NCI-H2029 treated with DMSO at 0.1 percent for 48 hours (cell line): ENCODE data around the gene ZNF664.
"Not testable (repeated sequence)": the region's sequence is repeated elsewhere in the genome, so short reads cannot be mapped to it uniquely, and the experiment has no call there.

Experiments used
- DNase-seq: peaks from one replicate; lab custom pipeline; 2025; lab: John Stamatoyannopoulos, UW

ZNF664 gene

DNA sequence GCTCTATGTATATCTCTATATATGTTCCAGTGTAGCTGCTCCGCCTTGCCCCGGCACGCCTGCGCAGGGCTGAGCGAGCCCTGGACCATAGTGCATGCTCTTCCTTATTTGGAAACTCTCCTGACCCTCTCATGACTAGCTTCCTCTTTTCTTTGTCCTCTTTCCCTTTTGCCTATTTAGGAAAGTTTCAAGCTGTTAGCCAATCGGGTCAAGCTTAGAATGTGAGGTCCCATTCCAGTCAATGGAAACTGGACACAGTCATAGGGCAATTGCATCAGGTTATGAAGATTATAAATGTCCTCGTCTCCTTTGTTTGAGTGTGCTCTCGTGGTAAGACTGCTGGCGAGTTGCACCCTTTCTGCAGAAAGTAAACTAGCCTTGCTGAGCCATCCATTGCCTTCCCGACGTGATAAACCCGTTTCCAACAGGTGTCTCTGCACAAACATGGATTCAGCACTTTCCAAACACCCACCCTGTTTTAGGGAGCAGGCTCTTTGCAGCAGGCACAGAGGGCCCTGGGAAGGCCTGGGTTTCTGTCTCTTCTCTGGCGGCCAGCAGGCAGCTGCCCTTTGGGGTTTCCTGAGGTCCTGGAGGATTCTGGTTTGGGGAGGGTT is 31.3 kb upstream of the ZNF664 start:
- DNase-seq: no peak

DNA sequence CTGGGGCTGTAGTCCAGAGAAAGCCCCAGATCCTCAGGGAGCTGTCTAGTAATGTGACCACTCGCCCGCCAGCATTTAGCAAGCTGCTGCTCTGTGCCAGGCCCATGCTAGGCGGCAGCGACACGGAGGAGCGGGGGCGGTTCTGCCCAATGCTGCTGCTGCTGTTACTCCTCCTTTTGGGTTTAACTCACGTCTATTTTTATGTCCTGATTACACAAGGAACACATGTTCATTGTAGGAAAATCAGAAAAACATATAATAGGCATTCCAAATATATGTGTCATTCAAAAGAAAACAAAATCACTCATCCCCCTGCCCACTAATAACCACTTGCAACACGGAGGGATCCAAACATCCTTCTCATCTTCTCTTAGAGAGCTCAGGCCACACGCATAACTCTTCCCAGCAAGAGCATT is 30.8 kb upstream of the ZNF664 start:
- DNase-seq: no peak

DNA sequence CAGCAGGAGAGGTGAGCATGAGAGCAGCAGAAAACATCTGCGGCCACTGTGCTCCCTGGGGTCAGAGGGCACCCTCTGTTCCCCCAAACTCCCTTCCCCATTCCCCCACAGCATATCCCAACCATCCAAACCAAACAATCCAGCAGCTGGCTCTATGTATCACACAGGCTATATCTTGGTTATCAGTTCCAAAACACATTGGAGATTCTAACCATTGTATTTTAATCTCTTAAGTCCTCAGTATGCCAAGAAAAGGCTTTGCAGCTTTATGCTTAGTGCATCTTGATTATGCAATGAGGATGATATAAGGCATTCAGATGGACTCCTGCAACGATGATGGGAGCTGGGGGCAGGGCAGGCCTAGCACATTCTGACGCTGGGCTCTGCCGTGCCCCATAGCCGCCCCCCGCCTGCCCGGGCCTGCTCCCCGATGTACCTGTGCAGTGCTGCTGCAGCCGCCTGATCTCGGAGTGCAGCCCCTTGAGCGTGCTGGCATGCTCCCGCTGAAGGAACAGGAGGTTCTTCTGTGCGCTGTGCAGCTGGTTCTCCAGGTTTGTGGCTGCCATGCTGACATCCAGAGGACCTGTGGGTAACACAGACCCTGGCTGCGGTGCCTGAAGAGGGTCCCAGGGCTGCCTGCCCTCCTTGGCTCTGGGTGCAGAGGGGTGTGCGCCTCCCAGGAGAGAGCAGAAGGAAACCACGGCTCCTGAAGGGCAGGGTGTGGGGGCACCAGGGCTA is 29.9 kb upstream of the ZNF664 start:
- no peak for DNase-seq

DNA sequence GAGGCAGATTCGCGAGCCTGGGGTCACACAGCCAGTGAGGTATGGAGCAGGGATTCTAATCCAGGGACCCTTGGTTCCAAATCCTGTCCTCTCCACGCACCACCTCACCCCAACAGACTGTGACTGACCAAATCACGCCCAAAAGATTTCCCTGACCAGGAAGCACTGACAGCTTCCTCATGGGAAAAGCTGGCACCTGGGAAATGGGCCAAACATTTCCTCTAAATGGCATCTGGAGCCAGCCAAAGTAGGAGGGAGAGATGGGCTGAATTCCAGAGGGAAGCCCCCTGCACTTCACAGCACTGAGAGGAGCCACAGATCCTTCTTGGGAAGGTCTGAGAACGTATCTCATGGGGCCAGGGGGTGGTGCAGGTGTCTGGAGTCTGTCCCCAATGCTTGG is 29.2 kb upstream of the ZNF664 start:
- no peak for DNase-seq

DNA sequence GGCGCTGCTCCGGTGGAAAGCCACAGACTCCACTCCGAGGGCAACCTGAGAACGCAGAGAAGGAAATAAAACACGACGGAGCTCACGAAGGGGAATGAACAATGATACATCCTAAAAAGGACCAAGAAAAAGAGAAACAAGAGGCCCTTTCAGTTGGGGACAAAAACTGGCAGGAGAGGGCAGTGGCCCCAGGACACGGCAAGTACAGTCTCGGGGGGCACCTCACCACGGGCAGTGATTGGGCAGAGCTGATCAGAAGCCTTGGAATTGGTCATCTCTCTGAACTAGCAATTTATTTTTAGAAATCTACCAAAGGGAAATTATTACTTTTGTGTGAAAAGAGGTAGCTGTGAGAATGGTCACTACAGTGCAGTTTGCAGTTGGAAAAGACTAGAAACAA is 28.3 kb upstream of the ZNF664 start:
- DNase-seq: no peak

DNA sequence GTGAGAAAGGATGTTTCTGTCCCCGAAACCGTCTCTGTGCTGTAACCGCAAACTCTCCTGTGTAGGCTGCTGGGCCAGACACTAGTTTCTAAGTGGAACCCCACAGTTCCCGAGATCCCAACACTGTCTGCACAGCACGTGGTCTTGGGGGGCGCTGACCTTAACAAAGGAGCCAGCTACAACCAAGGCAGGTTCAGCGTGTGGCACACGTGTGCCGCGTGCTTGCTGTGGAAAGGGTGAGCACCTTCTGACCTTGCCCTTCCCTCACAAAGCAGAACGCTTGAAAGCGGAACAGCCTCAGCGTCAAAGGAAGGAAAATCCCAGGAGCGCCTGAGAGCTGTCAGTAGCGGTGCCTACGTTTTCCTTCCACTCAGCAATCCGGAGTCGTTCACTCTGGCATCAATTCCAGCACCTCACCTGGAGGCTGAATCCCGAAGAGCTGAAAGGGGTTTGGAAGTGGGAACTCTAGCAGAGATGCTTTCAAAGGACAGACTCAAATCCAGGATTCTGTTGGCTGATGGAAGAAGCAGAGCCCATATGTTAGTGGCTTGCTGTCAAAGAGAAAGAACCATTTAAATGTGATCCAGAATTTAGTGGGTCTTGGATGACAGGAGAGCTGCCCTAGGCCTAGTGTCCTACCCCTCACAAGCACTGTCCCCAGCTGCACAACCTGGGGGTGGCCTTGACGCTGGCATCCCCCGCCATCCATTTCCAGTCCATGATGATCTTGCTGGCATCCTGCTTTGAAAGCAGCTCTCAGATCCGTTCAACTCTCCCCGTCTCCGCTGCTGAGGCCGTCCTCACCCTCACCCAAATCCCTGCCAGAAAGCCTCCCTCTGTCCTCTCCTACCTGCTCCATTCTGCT is 27.5 kb upstream of the ZNF664 start:
- DNase-seq: no peak

DNA sequence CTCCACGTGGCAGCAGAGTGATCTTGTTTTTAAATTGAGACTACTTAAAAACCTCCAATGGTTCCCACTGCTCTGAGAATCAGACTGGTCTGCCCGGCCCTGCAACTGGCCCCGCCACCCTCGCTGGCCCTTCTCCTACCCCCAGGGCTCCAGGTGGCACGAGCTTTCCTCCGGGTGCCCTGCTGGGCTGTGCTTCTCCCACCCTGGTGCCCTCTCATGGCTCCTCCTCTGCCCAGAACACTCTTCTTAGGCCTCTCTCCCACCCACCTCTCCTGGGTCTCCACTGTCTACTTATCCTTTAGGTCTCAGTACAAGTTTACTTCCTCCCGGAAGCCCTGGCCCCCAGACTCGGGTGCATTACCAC is 26.9 kb upstream of the ZNF664 start:
- DNase-seq: no peak

DNA sequence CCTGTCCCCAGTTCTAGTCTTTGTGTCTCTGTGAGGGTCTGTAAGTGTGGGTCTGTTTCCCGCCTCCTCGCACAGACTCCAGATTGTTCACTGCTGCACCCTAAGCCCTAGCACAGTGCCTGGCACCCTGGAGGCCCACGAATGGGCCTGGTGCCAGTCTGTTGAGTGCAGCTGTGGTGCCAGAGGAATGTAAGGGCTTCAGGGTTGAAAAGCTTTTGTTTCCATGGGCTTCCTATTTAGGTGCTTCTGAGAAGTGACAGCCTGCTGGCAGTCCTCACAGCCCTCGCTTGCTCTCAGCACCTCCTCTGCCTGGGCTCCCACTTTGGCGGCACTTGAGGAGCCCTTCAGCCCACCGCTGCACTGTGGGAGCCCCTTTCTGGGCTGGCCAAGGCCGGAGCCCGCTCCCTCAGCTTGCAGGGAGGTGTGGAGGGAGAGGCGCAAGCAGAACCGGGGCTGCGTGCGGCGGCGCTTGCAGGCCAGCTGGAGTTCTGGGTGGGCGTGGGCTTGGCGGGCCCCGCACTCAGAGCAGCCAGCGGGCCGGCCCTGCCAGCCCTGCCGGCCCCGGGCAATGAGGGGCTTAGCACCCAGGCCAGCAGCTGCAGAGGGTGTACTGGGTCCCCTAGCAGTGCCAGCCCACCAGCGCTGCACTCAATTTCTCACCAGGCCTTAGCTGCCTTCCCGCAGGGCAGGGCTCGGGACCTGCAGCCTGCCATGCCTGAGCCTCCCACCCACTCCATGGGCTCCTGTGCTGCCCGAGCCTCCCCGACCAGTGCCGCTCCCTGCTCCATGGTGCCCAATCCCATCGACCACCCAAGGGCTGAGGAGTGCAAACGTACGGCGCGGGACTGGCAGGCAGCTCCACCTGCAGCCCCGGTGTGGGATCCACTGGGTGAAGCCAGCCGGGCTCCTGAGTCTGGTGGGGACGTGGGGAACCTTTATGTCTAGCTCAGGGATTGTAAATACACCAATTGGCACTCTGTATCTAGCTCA is 26.2 kb upstream of the ZNF664 start:
- DNase-seq: not testable (repeated sequence)

DNA sequence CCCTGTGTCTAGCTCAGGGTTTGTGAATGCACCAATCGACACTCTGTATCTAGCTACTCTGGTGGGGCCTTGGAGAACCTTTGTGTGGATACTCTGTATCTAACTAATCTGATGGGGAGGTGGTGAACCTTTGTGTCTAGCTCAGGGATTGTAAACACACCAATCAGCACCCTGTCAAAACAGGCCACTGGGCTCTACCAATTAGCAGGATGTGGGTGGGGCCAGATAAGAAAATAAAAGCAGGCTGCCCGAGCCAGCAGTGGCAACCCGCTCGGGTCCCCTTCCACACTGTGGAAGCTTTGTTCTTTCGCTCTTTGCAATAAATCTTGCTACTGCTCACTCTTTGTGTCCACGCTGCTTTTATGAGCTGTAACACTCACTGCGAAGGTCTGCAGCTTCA is 25.5 kb upstream of the ZNF664 start:
- not testable (repeated sequence) for DNase-seq

DNA sequence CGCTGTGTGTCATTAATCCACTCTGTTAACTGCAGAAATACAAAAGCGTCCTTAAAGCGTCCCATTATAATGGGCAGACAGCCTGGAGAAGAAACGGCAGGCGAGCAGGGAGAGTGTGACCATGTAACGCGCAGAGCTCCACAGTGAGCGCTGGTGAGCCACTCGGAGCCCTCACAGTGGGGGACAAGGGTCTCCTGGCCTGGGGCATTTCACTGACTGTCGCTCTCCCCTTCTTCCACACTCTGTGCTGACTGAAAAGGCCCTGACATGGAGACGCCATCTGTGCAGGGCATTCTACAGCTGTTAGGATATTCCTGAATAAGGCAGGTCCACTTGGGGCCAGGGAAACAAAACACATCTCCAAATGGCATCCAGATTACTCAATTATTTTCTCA is 24.6 kb upstream of the ZNF664 start:
- no peak for DNase-seq

DNA sequence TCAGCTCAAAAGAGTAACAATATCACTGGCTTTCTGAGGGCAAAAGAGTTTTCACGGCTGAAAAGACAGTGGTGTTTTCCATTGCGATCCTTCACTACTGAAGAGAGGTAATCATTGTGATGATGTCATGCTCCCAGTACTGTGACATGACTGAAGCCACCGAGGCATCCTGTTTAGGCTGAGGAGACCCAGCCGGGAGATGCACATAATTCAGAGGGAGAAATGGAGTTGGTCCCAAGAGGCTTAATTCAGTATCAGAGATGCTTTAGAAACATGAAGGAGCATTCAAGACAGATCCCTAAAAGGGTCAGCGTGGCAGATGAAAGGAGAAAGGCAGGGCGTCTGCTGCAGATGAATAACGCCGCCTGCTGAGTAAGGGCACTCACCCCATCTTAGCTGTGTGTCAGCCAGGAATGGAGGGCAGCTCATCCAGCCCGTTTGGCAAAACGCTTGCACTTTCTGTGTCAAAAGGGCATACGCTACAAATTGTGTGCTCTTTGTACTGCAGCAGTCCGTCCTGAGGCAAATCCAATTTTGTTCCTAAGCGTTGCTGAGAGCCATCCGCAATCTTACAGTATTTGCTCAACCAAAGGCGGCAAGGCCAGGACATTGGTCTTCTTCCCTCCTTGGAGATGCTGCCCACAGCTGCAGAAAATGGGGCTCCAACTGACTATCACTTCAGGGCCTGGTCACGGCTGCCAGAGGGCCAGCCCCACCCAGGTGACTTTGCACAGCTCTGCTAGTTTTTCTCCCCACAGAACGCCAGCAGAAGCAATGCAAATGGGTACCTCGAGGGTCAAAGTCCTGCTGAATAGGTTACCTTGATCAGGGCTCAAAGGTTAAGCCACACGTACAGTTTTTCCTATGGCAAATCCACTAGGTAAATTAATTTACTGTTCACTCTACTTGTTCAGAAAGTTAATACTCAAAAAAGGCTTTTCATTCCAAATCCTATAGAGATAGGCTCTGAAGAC is 23.9 kb upstream of the ZNF664 start:
- DNase-seq: no peak

DNA sequence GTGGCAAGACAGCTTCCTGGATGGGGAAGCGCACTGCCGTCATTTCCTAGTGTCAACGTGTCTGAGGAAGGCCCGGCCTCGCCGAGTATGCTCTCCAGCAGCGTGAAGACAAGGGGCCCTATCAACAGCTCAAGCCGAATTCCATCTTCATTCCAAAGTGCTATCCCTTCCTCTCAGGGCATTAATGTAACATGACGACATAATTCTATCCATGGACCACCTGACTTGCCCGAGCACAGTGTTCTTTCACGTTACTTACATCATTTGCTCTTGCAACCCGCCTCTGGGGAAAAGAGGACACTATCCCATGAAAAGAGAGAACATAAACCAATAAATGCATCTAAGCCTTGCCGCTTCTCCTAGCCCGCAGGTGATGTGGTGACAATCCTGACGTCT is 23.2 kb upstream of the ZNF664 start:
- DNase-seq: no peak

DNA sequence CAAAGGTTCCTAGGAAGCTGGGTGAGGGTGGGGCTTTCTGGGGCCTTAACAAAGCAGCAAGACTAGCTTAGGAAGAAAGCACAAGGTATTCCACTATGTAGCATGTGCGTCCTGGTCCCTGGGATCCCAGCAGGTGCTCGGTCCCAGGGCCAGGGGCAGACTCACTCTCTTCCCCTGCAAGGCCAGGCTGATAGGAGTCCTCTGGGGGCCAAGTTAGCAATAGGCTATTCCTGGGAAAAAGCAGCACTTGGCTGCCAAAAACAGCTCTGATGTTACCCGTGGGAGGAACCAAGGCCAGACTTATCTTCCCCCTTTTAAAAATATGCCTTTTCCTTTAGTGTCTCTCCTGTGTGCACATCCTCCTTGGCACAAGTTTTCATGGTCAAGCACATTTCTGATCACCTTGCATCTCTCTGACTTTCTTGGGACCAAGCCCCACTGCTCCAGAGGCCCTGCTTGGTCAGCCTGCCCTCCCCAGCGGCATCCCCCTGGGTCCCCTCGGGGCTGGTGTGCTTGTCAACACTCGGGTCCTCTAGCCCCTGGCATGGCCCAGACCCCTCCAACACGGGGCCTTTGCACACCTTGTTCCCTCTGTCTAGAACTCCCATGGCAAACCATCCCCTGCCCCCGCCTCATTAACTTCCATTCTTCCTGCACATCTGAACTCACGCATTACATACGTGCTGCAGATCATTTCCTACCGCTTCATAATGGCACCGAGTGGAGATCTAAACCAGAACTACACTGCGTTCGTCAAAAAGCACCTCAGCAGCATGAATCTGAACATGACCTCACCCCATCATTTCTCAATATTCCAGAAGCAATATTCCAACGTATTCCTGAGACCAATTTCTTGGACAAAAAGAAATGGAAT is 22.3 kb upstream of the ZNF664 start:
- no peak for DNase-seq

DNA sequence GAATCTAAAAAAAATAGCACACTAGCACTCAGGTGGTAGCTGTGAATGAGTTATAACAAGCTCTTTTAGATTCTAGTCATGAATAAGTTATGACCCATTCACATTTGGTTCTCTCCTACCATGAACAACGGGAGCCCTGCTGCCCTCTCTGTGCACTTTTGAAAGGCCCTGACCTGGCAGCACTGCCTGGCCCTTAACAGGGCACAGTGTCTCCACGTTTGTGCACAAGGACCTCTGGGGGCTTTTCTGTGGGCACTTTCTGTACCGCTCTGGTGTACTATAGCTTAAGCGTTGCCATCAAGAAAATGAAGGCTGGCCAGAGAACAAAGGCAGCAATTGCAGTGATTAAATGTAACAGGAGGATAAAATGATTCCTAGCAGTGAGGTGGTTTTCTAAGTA is 21.5 kb upstream of the ZNF664 start:
- no peak for DNase-seq

DNA sequence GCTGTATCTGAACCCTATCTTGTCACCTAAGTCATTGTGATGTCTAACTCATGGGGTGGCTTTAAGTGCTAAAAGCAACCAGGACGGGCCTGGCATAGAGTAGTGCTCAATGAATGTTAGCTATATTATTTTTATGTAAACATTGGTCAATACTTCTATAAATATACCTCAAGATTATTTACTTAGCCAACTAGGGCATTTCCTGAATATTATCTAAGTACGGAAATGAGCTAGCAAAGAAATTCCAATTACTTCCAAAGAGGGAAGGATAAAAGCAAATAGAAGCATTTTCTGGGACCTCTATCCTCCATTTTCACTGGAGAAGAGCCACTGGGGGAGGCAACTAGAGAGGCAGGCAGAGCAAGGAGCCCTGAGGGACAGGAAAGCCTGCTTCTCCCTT is 21.0 kb upstream of the ZNF664 start:
- DNase-seq: no peak

DNA sequence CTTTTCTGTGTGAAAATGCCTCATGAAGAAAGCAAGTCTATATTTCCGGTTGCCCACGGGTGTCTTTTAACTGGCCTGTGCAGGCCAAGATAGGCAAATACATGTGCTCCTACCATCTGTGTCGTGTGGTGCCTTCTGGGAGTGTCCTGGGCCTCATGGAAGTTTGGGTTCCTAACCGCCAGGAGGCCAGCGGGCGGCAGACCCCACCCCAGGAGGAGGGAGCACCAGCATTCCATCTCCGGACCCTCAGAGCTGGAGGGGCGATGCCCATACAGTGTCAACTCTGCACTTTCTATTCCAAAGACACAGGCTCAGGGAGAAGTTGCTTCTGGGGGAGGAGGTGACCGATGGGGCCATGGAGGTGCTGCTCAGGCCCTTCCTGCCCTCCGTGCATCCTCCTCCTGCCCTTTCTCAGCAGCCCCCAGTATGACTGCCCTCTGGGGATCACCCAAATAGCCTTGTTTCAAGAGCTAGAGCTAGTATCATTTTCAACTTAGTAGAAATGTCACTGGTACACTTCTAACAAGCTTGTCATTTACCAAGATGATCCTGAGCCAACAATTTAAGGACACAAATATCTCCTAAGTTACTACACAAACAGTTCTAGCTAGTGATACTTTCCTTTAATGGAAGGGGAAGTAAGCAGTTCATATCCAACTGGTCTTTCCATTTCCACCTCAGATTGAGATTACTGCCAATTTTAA is 18.2 kb upstream of the ZNF664 start:
- DNase-seq: no peak

DNA sequence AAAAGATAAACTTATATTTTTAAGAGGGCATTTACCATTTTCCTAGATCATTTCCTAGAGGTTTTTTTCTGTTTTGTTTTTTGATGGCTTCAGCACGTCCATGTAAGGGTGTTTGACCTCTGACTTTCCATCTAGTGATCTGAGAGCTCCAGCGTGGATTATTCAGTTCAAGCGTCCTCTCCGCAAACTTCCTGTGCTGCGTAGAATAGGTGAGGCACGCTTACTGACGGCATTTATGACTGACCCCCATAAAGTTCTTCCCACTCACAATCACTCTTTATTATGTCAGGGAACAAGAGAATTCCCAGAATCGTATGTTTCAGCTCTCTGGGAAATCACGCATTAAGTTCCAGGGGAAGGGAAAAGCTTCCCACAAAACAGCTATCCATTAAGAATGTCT is 16.8 kb upstream of the ZNF664 start:
- DNase-seq: no peak

DNA sequence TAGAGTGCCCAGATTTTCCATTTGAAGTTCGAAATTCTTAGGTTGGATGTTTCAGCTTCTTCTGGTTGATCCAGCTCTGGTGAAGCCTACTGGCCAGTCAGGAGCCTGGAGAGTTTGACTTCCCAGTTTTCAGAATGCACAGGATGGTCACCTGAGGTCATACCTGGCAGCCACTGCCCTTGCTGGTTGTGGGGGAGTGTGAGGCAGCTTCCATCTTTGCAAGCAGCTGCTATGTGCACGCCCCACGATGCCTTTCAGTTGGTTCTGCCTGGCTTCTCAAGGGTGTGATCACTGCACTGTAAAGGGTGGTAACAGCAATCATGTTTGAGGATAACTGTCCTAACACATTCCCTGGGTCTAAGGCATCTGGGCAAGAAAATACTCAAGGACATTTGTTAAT is 15.8 kb upstream of the ZNF664 start:
- no peak for DNase-seq

DNA sequence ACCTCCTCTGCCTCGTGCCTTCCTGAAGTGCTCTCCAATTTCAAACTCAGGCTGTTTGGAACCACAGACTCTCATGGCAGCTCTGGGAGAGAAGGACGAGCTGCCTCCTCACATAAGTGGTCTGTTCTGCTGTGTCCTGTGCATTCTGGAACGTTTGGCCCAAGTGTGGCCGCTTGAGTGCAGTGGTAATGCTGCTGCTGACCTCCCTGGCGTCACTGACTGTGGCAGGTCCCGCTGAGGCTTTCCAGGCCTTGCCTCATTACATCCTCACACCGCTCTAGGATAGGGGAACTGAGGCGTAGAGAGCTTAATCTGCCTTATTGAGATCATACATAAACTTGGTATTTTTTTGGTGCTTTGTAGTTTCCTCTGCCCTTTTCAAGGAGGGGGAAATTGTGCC is 14.6 kb upstream of the ZNF664 start:
- no peak for DNase-seq
